Keratinocyte (primary cell): ENCODE results near the gene FBXO39.

Source experiments
- EZH2 ChIP-seq: IDR thresholded peaks from one replicate; pipeline ENCODE4 v1.6.1; 2012; ENCODE audit warnings: inconsistent platforms, mild to moderate bottlenecking, low read length, moderate library complexity
- TF ChIP-seq, protein P1 (sequence below), 3 experiments: IDR thresholded peaks in 1 of 3; conservative IDR thresholded peaks in 1 of 3; optimal IDR thresholded peaks in 1 of 3; 2 replicates in 2 of 3; 3 replicates in 1 of 3; pipeline versions ENCODE3 to v1.5.1; 2011; ENCODE audit warnings: low read length in 3 of 3, mild to moderate bottlenecking in 3 of 3, moderate library complexity in 2 of 3, control low read depth in 1 of 3, inconsistent platforms in 1 of 3; ENCODE audit not compliant: insufficient read depth in 2 of 3; ENCODE audit errors: extremely low read depth in 1 of 3

DNA sequence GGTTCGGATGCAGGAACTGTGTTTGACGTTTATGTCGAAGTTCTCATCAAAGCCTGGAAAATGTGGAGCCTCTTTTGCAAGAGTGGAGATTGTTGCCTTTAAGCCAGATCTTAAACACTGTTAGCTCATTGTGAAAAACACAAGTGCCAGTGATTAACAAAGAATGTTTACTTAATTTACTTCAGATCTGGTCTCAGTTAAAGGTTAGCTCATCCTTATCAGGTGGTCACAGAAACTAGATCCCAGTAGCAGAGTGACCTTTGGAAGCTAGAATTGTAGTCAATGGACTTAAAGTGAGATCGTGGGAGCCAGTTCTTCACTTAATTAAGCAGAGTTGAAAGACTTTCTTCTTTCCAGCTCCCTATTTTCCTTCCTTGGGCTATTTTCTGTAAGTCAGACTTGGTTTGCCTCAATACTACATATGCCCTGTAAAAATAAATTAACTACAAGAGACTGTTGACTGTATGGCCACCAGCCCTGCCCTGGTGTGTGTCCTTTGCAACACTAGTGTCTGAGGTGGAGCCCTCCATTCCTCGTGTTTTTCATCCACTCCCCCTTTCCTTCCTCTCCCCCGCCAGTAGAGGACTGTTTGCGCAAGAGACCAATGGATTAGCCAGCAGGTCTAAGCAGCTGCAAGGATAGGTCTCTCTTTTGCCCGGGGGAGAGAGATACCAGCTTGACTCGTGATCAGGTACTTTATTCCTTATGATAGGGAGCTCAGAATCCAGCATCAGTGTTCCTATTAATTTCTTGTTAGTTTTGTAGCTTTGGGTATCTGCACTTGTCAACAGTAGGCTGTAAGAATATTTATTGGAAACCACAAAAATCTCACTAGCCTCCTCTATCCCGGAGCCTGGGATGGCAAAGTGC lies 20.2 kb downstream of the FBXO39 start:
- no peak for TF ChIP-seq EZH2
- TF ChIP-seq, protein P1, sequence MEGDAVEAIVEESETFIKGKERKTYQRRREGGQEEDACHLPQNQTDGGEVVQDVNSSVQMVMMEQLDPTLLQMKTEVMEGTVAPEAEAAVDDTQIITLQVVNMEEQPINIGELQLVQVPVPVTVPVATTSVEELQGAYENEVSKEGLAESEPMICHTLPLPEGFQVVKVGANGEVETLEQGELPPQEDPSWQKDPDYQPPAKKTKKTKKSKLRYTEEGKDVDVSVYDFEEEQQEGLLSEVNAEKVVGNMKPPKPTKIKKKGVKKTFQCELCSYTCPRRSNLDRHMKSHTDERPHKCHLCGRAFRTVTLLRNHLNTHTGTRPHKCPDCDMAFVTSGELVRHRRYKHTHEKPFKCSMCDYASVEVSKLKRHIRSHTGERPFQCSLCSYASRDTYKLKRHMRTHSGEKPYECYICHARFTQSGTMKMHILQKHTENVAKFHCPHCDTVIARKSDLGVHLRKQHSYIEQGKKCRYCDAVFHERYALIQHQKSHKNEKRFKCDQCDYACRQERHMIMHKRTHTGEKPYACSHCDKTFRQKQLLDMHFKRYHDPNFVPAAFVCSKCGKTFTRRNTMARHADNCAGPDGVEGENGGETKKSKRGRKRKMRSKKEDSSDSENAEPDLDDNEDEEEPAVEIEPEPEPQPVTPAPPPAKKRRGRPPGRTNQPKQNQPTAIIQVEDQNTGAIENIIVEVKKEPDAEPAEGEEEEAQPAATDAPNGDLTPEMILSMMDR (optimal IDR thresholded peaks at IDR 0.05 in 1 of 3, IDR thresholded peaks at IDR 0.05 in 1 of 3, conservative IDR thresholded peaks at IDR 0.05 in 1 of 3; ENCODE audit: extremely low read depth in 1 of 3, insufficient read depth in 2 of 3, low read length in 3 of 3) = no peak
